T-helper 17 cell (primary cell): ENCODE measurements around the gene CD1D. TPM values are rescaled to one million over a fixed set of nuclear protein-coding genes. Genes with fewer than 3 reads are reported as not detected.
"Not testable (repeated sequence)": the region's sequence is repeated elsewhere in the genome, so short reads cannot be mapped to it uniquely, and the experiment has no call there.

ENCODE experiments used
- ATAC-seq: fragments of 150-1000 bp; cut with Tn5 transposase; 2 replicates; pipeline ENCODE4 v1.10.0; 2021; ENCODE audit warnings: mild to moderate bottlenecking, moderate library complexity
- DNase-seq, 3 donors: peaks; one replicate each; pipeline versions ENCODE4 v3.0.0 to v3.0.0-alpha.2; 2020 to 2021
- H3K9me3 ChIP-seq: one replicate; pipeline ENCODE4 v1.7.0; 2013; ENCODE audit warnings: low read length, mild to moderate bottlenecking; ENCODE audit not compliant: control insufficient read depth, poor library complexity, severe bottlenecking
- H3K27ac Mint-ChIP-seq: one replicate; pipeline ENCODE4 v1.8.0; 2022; ENCODE audit warnings: mild to moderate bottlenecking, moderate library complexity, mixed read lengths
- H3K27me3 Mint-ChIP-seq: one replicate; pipeline ENCODE4 v1.8.0; 2022; ENCODE audit warnings: mixed read lengths
- H3K36me3 Mint-ChIP-seq: one replicate; pipeline ENCODE4 v1.8.0; 2022; ENCODE audit warnings: low read depth, mixed read lengths
- H3K4me1 Mint-ChIP-seq: one replicate; pipeline ENCODE4 v1.8.0; 2022; ENCODE audit warnings: mild to moderate bottlenecking, mixed read lengths
- H3K4me3 Mint-ChIP-seq: one replicate; pipeline ENCODE4 v1.8.0; 2022; ENCODE audit warnings: mild to moderate bottlenecking, moderate library complexity, mixed read lengths
- total RNA-seq, 4 donors: library from RNA in 2 of 4; stranded (reverse) in 2 of 4; gene quantifications; one replicate each; pipeline ENCODE4 v1.2.3 and lab custom pipeline; 2022 to 2026

CD1D gene
- total RNA-seq, 2 donors from 2014 or later = 0.94 to 0.99 TPM

DNA sequence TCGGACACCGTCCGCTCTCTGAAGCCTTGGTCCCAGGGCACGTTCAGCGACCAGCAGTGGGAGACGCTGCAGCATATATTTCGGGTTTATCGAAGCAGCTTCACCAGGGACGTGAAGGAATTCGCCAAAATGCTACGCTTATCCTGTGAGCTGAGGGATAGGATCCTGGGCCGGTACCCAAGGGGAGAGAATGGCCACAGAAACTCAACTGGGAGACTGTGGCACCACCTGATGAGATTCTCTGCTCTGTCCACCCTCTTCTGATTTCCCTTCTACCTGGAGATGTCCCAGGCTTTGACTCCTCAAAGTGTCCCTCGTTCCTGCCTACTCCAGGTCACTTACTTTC lies 855 bp downstream of the CD1D start:
- no peak overlapping the region for H3K27ac Mint-ChIP-seq
- H3K9me3 ChIP-seq = no peaks in the 10 kb centered on the region
- H3K4me3 Mint-ChIP-seq = peak overlapping the region; percentile 89
- no peak for DNase-seq
- peaks cover 73% of the 10 kb centered on the region for H3K27me3 Mint-ChIP-seq
- peaks cover 25% of the 10 kb centered on the region for H3K4me1 Mint-ChIP-seq
- ATAC-seq = no peak
- peaks cover 8% of the 10 kb centered on the region for H3K36me3 Mint-ChIP-seq

DNA sequence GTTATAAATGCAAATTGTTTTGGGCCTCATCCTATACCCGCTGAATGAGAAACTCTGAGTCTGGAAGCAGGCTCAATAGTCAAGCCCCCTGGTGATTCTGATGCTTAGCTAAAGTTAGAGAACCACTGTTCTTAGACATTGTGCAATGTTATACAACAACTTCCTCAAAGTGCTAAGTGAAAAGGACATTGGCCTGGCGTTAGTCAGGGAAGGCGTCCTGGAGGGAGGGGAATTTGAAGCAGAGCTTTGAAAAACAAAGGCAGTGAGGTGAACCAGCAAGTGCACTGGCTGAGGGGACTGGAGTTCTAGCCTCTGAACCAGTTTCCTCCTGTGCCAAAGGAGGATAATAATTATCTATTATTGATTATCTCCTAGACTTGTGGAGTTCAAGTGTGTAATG lies 5.1 kb downstream of the CD1D start:
- H3K9me3 ChIP-seq = no peaks in the 10 kb centered on the region
- Mint-ChIP-seq H3K4me1 (peaks cover 13% of the 10 kb centered on the region), H3K27me3 (peaks cover 58% of the 10 kb centered on the region), H3K27ac (no peak overlapping the region), H3K4me3 (no peak overlapping the region), H3K36me3 (peaks cover 5% of the 10 kb centered on the region)
- DNase-seq (no peak), ATAC-seq (no peak)

DNA sequence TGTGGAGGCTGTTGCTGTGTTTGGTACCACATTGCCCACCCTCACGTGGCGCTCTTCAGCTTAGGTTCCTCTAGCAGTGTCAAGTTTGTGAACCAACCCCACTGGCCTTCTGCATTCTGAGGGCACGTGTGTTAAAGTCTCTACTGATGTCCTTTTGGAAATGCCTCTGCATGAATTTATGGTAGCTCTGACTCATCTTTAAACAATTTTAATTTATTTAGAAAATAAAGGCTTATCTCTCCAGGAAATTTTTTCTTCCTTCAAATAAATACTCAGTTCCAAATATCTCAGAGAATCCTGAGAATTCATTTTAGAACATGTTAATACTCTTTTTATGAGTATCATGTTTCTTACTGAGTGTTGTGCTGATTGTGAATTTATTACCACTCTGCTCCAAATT lies 5.5 kb downstream of the CD1D start:
- peaks cover 54% of the 10 kb centered on the region for H3K27me3 Mint-ChIP-seq
- H3K4me3 Mint-ChIP-seq = no peak overlapping the region
- H3K27ac Mint-ChIP-seq = no peak overlapping the region
- H3K9me3 ChIP-seq = no peaks in the 10 kb centered on the region
- no peak for ATAC-seq
- peaks cover 10% of the 10 kb centered on the region for H3K4me1 Mint-ChIP-seq
- DNase-seq = no peak
- H3K36me3 Mint-ChIP-seq = peaks cover 5% of the 10 kb centered on the region

DNA sequence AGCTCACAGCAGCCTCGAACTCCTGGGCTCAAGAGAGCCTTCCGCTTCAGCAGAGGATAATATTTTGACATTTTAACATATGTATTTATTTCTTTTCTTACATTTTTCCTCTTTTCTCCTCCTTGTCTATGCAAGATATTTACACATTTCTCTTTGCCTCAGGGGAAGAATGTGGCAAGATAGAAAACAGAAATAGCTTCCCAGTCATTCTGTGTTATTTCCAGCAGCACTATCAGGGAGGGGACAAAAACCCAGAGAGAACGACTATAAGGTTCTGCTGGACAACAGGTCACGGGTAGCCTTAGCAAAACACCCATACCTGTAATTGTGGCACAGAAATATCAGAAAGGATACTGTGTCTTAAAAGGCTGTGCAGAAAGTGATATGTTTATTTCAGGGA lies 7.9 kb downstream of the CD1D start:
- Mint-ChIP-seq H3K4me1 (no peaks in the 10 kb centered on the region), H3K36me3 (no peaks in the 10 kb centered on the region), H3K4me3 (no peak overlapping the region), H3K27ac (no peak overlapping the region), H3K27me3 (peaks cover 33% of the 10 kb centered on the region)
- ATAC-seq (no peak), DNase-seq (no peak)
- H3K9me3 ChIP-seq = no peaks in the 10 kb centered on the region

DNA sequence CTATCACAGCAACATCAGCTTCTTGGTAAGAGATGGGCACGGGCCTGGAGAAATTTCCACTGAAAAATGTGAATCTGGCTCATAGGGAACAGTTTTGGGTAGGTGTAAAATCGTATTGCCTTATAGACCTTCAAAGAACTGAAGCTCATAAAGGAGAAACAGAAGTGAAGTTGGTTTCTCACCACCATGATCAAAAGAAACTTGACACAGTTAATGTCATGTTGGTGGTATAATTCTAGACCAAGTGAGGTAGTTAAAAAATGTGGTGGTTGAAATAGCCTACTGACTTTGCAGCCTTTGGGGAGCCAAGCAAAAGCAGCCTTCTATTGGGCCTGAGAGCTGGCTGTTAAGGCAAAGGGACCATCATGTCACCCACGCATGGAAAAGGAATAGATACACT lies 8.9 kb downstream of the CD1D start:
- Mint-ChIP-seq H3K4me3 (no peak overlapping the region), H3K36me3 (no peaks in the 10 kb centered on the region), H3K4me1 (no peaks in the 10 kb centered on the region), H3K27ac (no peak overlapping the region), H3K27me3 (peaks cover 27% of the 10 kb centered on the region)
- H3K9me3 ChIP-seq = no peaks in the 10 kb centered on the region
- ATAC-seq = no peak
- no peak for DNase-seq

DNA sequence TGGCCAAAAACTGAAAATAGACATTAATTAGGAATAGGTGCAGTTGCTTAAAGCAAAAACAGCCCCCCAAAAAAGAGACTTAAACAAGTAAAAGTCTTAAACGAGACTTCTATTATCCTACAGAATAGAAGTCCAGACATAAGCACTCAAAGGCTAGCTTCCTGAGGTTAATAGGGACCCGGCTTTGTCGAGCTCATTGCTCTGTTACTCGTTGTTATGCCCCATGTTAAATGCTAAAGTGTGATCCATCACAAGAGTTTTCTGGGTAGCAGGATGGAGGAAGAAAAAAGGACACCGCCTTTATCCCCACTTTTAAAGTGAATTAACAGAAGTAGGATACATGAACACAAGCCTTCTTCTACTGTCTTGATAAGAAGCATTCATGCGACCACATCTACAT lies 10.6 kb downstream of the CD1D start:
- no peak for ATAC-seq
- H3K27me3 Mint-ChIP-seq = peaks cover 38% of the 10 kb centered on the region
- H3K27ac Mint-ChIP-seq = no peak overlapping the region
- peaks cover 2% of the 10 kb centered on the region for H3K36me3 Mint-ChIP-seq
- H3K4me3 Mint-ChIP-seq = no peak overlapping the region
- H3K9me3 ChIP-seq = no peaks in the 10 kb centered on the region
- no peak for DNase-seq
- no peaks in the 10 kb centered on the region for H3K4me1 Mint-ChIP-seq

DNA sequence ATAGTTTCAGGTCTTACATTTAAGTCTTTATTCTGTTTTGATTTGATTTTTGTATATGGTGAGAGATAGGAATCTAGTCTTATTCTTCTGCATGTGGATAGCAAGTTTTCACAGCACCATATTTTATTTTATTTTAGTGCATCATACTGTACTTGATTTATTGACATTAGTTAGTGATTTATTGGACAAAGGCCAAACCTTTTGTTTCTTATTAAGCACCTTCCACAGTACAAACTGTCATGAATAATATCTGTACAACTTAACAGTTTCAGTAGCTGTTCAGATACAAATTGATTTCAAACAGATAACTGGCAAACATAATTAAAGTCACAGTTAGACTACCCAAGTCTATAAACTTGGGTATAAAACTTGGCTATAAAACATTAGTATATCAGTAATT lies 15.8 kb downstream of the CD1D start:
- peaks cover 49% of the 10 kb centered on the region for H3K27me3 Mint-ChIP-seq
- H3K9me3 ChIP-seq = no peaks in the 10 kb centered on the region
- DNase-seq = no peak
- H3K36me3 Mint-ChIP-seq = peaks cover 4% of the 10 kb centered on the region
- no peak overlapping the region for H3K27ac Mint-ChIP-seq
- H3K4me3 Mint-ChIP-seq = no peak overlapping the region
- peaks cover 3% of the 10 kb centered on the region for H3K4me1 Mint-ChIP-seq
- no peak for ATAC-seq

DNA sequence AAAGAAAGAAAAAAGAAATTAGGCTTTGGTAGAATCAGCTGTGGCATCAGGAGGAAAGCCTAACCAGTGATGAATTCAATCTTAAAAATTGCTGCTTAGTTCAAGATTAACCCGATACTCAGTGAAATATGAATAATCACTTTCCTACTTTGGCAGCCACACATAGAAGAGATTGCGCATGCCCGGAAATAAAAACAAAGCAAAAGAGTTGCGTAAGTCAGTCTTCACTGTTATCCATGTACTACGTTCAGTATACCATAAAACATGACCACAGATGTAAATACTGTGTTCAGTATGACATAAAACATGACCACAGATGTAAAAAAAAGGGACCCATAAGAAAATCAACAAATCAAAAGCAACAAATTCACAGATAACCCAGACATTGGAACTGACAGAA lies 19.2 kb downstream of the CD1D start:
- H3K27ac Mint-ChIP-seq = no peak overlapping the region
- H3K9me3 ChIP-seq = no peaks in the 10 kb centered on the region
- ATAC-seq (no peak), DNase-seq (no peak)
- peaks cover 4% of the 10 kb centered on the region for H3K36me3 Mint-ChIP-seq
- H3K4me3 Mint-ChIP-seq = no peak overlapping the region
- H3K4me1 Mint-ChIP-seq = peaks cover 15% of the 10 kb centered on the region
- peaks cover 65% of the 10 kb centered on the region for H3K27me3 Mint-ChIP-seq

DNA sequence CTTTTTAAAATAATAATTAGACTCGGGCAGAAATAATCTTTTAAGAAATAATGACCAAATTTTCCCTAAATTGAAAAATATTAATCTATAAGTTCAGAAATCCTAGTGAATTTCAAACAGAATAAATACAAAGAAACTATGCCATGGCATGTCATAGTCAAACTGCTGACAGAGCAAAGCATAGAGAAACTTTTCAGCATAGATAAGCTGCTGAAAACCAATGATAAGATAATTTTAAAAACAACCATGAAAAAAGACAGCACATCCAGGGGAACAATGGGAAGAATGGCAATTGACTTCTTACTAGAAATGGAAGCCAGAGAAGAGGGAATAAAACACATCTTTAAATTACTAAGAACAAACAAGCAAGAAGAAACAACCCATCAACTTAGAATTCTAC lies 19.8 kb downstream of the CD1D start:
- H3K36me3 Mint-ChIP-seq = peaks cover 4% of the 10 kb centered on the region
- H3K4me3 Mint-ChIP-seq = no peak overlapping the region
- no peak overlapping the region for H3K27ac Mint-ChIP-seq
- ATAC-seq = no peak
- H3K27me3 Mint-ChIP-seq = peaks cover 69% of the 10 kb centered on the region
- H3K9me3 ChIP-seq = no peaks in the 10 kb centered on the region
- DNase-seq = no peak
- H3K4me1 Mint-ChIP-seq = peaks cover 15% of the 10 kb centered on the region

DNA sequence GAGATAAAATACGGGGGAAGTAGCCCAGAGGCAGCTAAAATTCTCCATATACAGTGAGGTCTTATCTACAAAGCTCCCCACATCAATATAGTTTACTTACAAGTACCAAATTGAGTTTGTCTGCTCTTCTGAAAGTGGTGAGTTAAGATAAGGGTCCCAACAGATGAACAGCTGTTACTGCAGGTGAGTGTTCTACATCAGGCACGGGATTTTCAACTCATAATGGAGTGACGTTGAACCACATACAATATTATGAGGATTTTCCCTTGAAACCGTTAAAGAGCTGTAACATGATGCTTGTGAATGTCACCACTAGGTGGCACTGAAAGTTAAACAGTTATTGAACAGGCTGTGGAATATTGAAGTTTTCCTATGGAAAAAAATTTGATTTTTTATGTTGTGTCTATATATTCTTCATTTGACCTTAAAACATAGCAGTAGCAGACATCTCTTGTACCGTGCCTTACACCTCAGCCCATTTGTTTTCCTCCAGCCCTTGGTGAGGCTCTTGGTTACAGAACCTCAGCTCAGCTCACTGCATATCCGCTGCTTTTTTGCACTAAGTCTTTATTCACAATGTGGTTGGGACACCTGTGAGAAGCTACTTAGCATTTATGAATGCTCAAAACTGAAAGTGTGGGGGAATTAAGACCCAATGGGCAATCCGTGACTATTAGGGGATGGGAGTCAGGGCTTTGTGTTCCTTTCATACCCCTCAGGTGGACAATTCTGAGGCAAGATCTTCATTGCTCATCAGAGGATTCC lies 23.2 kb downstream of the CD1D start:
- ATAC-seq (peak; percentile 76), DNase-seq (no peak)
- Mint-ChIP-seq H3K4me1 (peaks cover 15% of the 10 kb centered on the region), H3K4me3 (peak overlapping the region; percentile 7), H3K27me3 (peaks cover 60% of the 10 kb centered on the region), H3K27ac (no peak overlapping the region), H3K36me3 (peaks cover 2% of the 10 kb centered on the region)
- no peaks in the 10 kb centered on the region for H3K9me3 ChIP-seq

DNA sequence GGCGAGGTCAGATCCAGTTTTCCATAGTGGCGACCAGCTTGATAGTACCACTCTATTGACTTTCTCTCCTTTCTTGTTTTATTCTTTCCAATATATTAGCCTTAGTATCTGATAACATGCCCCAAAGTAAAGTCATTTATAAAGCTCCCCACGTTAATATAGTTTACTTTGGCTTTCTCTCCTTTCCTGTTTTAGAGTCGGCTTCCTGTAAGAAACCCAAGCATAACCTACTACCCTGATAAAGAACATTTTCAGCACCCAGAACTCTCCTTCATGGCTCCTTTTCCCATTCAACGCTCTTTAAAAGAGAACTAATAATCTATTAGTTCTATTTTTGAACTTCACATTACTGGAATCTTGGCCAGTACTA lies 23.7 kb downstream of the CD1D start:
- H3K9me3 ChIP-seq = no peaks in the 10 kb centered on the region
- Mint-ChIP-seq H3K4me1 (peaks cover 15% of the 10 kb centered on the region), H3K36me3 (peaks cover 2% of the 10 kb centered on the region), H3K4me3 (no peak overlapping the region), H3K27me3 (peaks cover 66% of the 10 kb centered on the region), H3K27ac (no peak overlapping the region)
- no peak for DNase-seq
- ATAC-seq = no peak

DNA sequence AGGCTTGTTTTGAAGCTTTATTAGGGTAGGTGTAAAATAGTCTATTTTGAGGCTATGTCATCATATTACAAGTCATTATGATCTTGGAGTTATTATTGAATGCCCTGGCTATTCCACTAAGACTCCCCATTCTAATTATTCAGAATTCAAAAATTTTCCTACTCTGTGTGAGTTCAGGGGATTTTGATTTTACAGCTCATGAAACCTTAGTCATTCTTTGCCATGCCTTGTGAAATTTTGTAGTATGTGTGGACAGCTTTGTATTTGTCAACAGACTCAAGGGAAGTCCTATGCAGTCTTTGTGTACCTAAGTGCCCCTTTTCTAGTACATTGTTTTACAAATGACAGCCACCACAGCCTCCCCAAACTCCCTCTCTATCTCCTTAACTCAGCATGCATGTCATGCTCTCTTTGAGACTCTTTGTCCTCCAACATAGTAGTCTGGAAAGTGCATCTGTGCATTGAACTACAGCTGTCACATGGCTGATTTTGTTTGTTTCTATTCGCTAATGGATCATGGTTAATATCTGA lies 28.0 kb downstream of the CD1D start:
- peaks cover 81% of the 10 kb centered on the region for H3K27me3 Mint-ChIP-seq
- DNase-seq (no peak), ATAC-seq (no peak)
- H3K4me1 Mint-ChIP-seq = peaks cover 12% of the 10 kb centered on the region
- H3K9me3 ChIP-seq = no peaks in the 10 kb centered on the region
- H3K36me3 Mint-ChIP-seq = peaks cover 2% of the 10 kb centered on the region
- no peak overlapping the region for H3K27ac Mint-ChIP-seq
- no peak overlapping the region for H3K4me3 Mint-ChIP-seq

DNA sequence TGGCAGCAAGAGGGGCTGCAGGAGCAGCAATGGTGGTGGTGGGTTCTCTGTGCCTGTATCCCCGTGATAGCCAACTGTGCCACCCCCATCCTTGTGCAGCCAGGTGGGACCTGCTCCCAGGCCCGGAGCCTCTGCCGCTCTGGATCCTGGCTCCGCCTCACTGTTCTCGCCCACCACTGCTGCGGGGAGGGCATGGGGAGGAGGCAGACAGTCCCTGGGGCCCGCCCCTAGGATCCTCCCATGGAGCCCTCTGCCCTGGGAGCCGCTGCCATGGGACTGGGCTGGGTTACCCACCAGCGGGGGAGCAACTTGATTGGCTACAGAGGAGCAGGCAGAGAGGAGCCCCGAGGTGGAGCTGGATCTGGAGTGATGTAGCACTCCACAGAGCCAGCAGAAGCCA lies 31.6 kb downstream of the CD1D start:
- H3K27me3 Mint-ChIP-seq = peaks cover 59% of the 10 kb centered on the region
- H3K9me3 ChIP-seq = no peaks in the 10 kb centered on the region
- peaks cover 2% of the 10 kb centered on the region for H3K36me3 Mint-ChIP-seq
- DNase-seq (no peak), ATAC-seq (no peak)
- no peak overlapping the region for H3K4me3 Mint-ChIP-seq
- H3K27ac Mint-ChIP-seq = no peak overlapping the region
- no peaks in the 10 kb centered on the region for H3K4me1 Mint-ChIP-seq

DNA sequence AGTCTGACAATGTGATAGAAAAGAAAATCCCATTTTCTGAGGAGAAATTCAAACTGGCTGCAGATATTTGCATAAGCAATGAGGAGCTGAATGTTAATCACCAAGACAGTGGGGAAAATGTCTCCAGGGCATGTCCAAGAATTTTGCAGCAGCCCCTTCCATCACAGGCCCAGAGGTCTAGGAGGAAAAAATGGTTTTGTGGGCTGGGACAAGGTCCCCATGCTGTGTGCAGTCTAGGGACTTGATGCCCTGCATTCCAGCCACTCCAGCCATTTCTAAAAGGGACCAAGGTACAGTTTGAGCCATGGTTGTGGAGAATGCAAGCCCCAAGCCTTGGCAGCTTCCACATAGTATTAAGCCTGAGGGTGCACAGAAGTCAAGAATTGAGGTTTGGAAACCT lies 42.8 kb downstream of the CD1D start:
- not testable (repeated sequence) for DNase-seq, H3K4me1 Mint-ChIP-seq, H3K9me3 ChIP-seq, H3K36me3 Mint-ChIP-seq, ATAC-seq, H3K27ac Mint-ChIP-seq, H3K4me3 Mint-ChIP-seq
- peaks cover 33% of the 10 kb centered on the region for H3K27me3 Mint-ChIP-seq
